GM12878 (cell line): Measurements from ENCODE around the gene RALGAPA1.

Source experiments
- ASH2L ChIP-seq: fragments of 300-600, 200-600 bp; sonication (generic); IDR thresholded peaks from 2 replicates; pipeline ENCODE4 v1.6.1; 2017; ENCODE audit warnings: low read depth, mild to moderate bottlenecking, borderline replicate concordance
- CREB1 ChIP-seq: IDR thresholded peaks from 2 replicates; pipeline ENCODE4 v1.6.1; 2012; ENCODE audit warnings: low read depth, mild to moderate bottlenecking, inconsistent platforms
- CTCF ChIP-seq, 3 experiments: IDR thresholded peaks in 2 of 3; conservative IDR thresholded peaks in 1 of 3; 2 replicates each; pipeline ENCODE4 v1.5.1; 2011; ENCODE audit warnings: low read depth in 3 of 3, low read length in 3 of 3, mild to moderate bottlenecking in 3 of 3, control low read depth in 2 of 3, moderate library complexity in 2 of 3, inconsistent platforms in 1 of 3, mixed read lengths in 1 of 3; ENCODE audit not compliant: control insufficient read depth in 2 of 3, insufficient read depth in 1 of 3; ENCODE audit errors: extremely low read depth in 1 of 3
- DPF2 ChIP-seq: fragments of 450-650 bp; IDR thresholded peaks from 2 replicates; pipeline ENCODE4 v1.6.1; 2017; ENCODE audit warnings: mild to moderate bottlenecking
- EP300 ChIP-seq, 2 experiments: fragments of 150-350 bp in 1 of 2; IDR thresholded peaks; 2 replicates each; pipeline ENCODE4 v1.6.1; 2011 to 2012; ENCODE audit warnings: low read depth in 2 of 2, low read length in 2 of 2, borderline replicate concordance in 1 of 2, improper control_type of control experiment in 1 of 2, inconsistent platforms in 1 of 2; ENCODE audit not compliant: control insufficient read depth in 1 of 2
- JUND ChIP-seq: IDR thresholded peaks from 2 replicates; pipeline ENCODE4 v1.6.1; 2012; ENCODE audit warnings: low read depth, mild to moderate bottlenecking, low read length, improper control_type of control experiment, moderate library complexity
- KDM1A ChIP-seq: fragments of 200-600 bp; sonication (generic); IDR thresholded peaks from 2 replicates; pipeline ENCODE4 v1.6.1; 2016; ENCODE audit warnings: borderline replicate concordance
- NFXL1 ChIP-seq: fragments of 450-650 bp; IDR thresholded peaks from 2 replicates; pipeline ENCODE4 v1.6.1; 2017; ENCODE audit warnings: antibody characterized with exemption, mild to moderate bottlenecking, borderline replicate concordance
- NR2C1 ChIP-seq: fragments of 450-650 bp; IDR thresholded peaks from 2 replicates; pipeline ENCODE4 v1.6.1; 2017; ENCODE audit warnings: antibody characterized with exemption, mild to moderate bottlenecking, moderate library complexity
- NRF1 ChIP-seq: conservative IDR thresholded peaks from 2 replicates; pipeline ENCODE4 v1.6.1; 2011; ENCODE audit warnings: mild to moderate bottlenecking, low read depth, low read length, improper control_type of control experiment
- PAX8 ChIP-seq: fragments of 450-650 bp; IDR thresholded peaks from 2 replicates; pipeline ENCODE4 v1.6.1; 2017; ENCODE audit warnings: mild to moderate bottlenecking, moderate library complexity
- POLR2AphosphoS5 ChIP-seq: IDR thresholded peaks from 2 replicates; pipeline ENCODE4 v1.6.1; 2011; ENCODE audit warnings: mild to moderate bottlenecking, low read length, inconsistent platforms
- USF1 ChIP-seq: IDR thresholded peaks from 2 replicates; pipeline ENCODE4 v1.6.1; 2011; ENCODE audit warnings: borderline replicate concordance, low read depth, mild to moderate bottlenecking, moderate library complexity, mixed read lengths, low read length; ENCODE audit not compliant: insufficient read depth; ENCODE audit errors: extremely low read length

DNA sequence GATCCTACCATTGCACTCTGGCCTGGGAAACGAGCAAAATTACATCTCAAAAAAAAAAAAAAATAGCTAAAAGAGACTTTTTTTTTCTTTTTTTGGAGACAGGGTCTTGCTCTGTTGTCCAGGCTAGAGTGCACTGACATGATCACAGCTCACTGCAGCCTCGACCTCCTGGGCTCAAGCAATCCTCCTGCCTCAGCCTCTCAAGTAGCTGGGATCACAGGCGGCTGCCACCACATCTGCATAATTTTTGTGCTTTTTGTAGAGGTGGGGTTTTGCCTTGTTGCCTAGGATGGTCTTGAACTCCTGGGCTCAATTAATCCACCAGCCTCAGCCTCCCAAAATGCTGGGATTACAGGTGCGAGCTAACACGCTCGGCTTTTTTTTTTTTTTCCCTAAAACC lies 11.3 kb downstream of the RALGAPA1 start:
- no peak for TF ChIP-seq CTCF (IDR thresholded peaks at IDR 0.05 in 2 of 3, conservative IDR thresholded peaks at IDR 0.05 in 1 of 3; ENCODE audit: control insufficient read depth in 2 of 3, extremely low read depth in 1 of 3, insufficient read depth in 1 of 3, low read depth in 3 of 3, low read length in 3 of 3)
- no peak for TF ChIP-seq JUND
- TF ChIP-seq USF1, result no peak
- TF ChIP-seq ASH2L, result no peak
- TF ChIP-seq NRF1, result no peak
- no peak for TF ChIP-seq NR2C1
- TF ChIP-seq EP300 (IDR thresholded peaks at IDR 0.05; ENCODE audit: borderline replicate concordance in 1 of 2, control insufficient read depth in 1 of 2, low read depth in 2 of 2, low read length in 2 of 2), result no peak
- TF ChIP-seq POLR2AphosphoS5, result no peak
- no peak for TF ChIP-seq NFXL1
- TF ChIP-seq CREB1, result no peak
- no peak for TF ChIP-seq KDM1A
- TF ChIP-seq PAX8, result no peak
- no peak for TF ChIP-seq DPF2
